OCI-LY1 (cell line): ENCODE results near the gene DDR1.
"Not testable (repeated sequence)": the region's sequence is repeated elsewhere in the genome, so short reads cannot be mapped to it uniquely, and the experiment has no call there.

Source experiments
- H2AFZ ChIP-seq: fragments of 200-600 bp; sonication (generic), shearing (Covaris generic); 2 replicates; pipeline ENCODE4 v1.6.0; 2014; ENCODE audit warnings: antibody characterized with exemption, mild to moderate bottlenecking, low read length
- H3F3A ChIP-seq: fragments of 200-600 bp; sonication (generic), shearing (Covaris generic); 2 replicates; pipeline ENCODE4 v1.6.0; 2014; ENCODE audit warnings: mild to moderate bottlenecking, antibody characterized with exemption, low read length, moderate library complexity; ENCODE audit not compliant: insufficient read depth
- H3K27ac ChIP-seq: fragments of 200-600 bp; sonication (generic); 2 replicates; pipeline ENCODE4 v1.5.1; 2014; ENCODE audit warnings: low read length, mixed run types, mild to moderate bottlenecking, low read depth; ENCODE audit not compliant: poor library complexity, severe bottlenecking
- H3K27me3 ChIP-seq: fragments of 200-600 bp; sonication (generic); 2 replicates; pipeline ENCODE4 v1.6.0; 2014; ENCODE audit warnings: antibody characterized with exemption, mild to moderate bottlenecking, low read length, moderate library complexity; ENCODE audit not compliant: insufficient read depth
- H3K36me3 ChIP-seq: fragments of 200-600 bp; sonication (generic); 2 replicates; pipeline ENCODE4 v1.6.1; 2014; ENCODE audit warnings: mild to moderate bottlenecking, antibody characterized with exemption, low read length, moderate library complexity, mixed read lengths; ENCODE audit not compliant: insufficient read depth
- H3K4me1 ChIP-seq: fragments of 200-600 bp; sonication (generic); 2 replicates; pipeline ENCODE4 v1.5.1; 2014; ENCODE audit warnings: mild to moderate bottlenecking, low read length, moderate library complexity; ENCODE audit not compliant: insufficient read depth, severe bottlenecking
- H3K4me2 ChIP-seq: fragments of 200-600 bp; sonication (generic), shearing (Covaris generic); 2 replicates; pipeline ENCODE4 v1.6.1; 2014; ENCODE audit warnings: low read length
- H3K4me3 ChIP-seq: fragments of 200-600 bp; sonication (generic); 2 replicates; pipeline ENCODE4 v1.5.1; 2014; ENCODE audit warnings: low read length, low read depth, mild to moderate bottlenecking, mixed read lengths; ENCODE audit not compliant: poor library complexity, severe bottlenecking
- H3K79me2 ChIP-seq: fragments of 200-600 bp; shearing (Covaris generic); 2 replicates; pipeline ENCODE4 v1.6.1; 2016; ENCODE audit warnings: mixed run types, low read length, mixed read lengths; ENCODE audit not compliant: insufficient read depth
- H3K9ac ChIP-seq: fragments of 200-600 bp; sonication (generic), shearing (Covaris generic); 2 replicates; pipeline ENCODE4 v1.6.1; 2014; ENCODE audit warnings: mild to moderate bottlenecking, low read length, mixed read lengths
- H3K9me2 ChIP-seq: fragments of 200-600 bp; sonication (generic), shearing (Covaris generic); 2 replicates; pipeline ENCODE4 v1.6.1; 2014; ENCODE audit warnings: low read depth, mild to moderate bottlenecking, low read length, mixed read lengths
- H3K9me3 ChIP-seq: fragments of 200-600 bp; shearing (Covaris generic); 2 replicates; pipeline ENCODE4 v1.6.1; 2014; ENCODE audit warnings: low read length, mixed read lengths
- H4K20me1 ChIP-seq: fragments of 200-600 bp; sonication (generic), shearing (Covaris generic); 2 replicates; pipeline ENCODE4 v1.6.0; 2016; ENCODE audit warnings: mild to moderate bottlenecking, low read length; ENCODE audit not compliant: insufficient read depth
- EZH2 ChIP-seq: fragments of 200-600 bp; sonication (generic), shearing (Covaris generic); IDR thresholded peaks from 2 replicates; pipeline ENCODE4 v1.8.0; 2017; ENCODE audit warnings: borderline replicate concordance, mixed run types, mild to moderate bottlenecking, antibody characterized with exemption, low read length, moderate library complexity, mixed read lengths
- TF ChIP-seq, protein P1 (sequence below): fragments of 200-600 bp; sonication (generic), shearing (Covaris generic); IDR thresholded peaks from 2 replicates; pipeline ENCODE4 v1.5.1; 2017; ENCODE audit warnings: mild to moderate bottlenecking, antibody characterized with exemption, low read length, moderate library complexity, mixed read lengths

Gene DDR1

DNA sequence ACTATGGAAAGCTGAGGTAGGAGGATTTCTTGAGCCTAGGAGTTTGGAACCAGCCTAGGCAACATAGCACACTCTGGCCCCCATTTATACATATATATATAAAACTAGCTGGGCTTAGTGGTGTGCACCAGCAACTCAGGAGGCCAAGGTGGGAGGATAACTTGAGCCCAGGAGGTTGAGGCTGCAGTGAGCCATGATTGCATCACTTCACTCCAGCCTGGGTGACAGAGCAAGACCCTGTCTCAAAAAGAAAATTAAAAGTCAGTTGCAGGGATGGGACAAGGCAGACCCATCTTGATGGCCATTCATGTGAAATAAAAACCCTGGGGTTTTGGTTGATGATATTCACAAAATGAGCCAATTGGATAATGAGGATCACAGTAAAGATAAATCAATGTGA is 17.1 kb downstream of the DDR1 start:
- H3K4me3 ChIP-seq: no peak overlapping the region
- H3F3A ChIP-seq: no peaks in the 10 kb centered on the region; the same call in 1 of the 2 replicates

DNA sequence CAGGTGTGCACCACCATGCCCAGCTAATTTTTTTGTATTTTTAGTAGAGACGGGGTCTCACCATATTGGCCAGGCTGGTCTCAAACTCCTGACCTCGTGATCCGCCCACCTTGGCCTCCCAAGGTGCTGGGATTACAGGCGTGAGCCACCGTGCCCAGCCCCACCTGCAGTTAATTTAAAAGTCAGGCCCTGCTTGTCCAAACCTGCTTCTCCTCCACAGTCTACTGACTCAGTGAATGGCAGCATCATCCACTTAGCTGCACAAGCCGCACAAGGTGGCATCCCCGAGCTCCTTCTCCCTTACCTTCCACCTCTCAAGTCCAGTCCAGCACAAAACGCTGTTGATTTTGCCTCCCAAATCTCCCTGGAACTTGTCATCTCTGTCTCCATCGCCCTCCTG is 17.9 kb downstream of the DDR1 start:
- H2AFZ ChIP-seq, H3K27ac ChIP-seq: not testable (repeated sequence)

More for the DNA sequence above, 17.1 kb downstream of the DDR1 start:
- no peak overlapping the region for H3K4me2 ChIP-seq
- H3K4me1 ChIP-seq: peaks cover 6% of the 10 kb centered on the region
- TF ChIP-seq EZH2: no peak
- TF ChIP-seq, protein P1, sequence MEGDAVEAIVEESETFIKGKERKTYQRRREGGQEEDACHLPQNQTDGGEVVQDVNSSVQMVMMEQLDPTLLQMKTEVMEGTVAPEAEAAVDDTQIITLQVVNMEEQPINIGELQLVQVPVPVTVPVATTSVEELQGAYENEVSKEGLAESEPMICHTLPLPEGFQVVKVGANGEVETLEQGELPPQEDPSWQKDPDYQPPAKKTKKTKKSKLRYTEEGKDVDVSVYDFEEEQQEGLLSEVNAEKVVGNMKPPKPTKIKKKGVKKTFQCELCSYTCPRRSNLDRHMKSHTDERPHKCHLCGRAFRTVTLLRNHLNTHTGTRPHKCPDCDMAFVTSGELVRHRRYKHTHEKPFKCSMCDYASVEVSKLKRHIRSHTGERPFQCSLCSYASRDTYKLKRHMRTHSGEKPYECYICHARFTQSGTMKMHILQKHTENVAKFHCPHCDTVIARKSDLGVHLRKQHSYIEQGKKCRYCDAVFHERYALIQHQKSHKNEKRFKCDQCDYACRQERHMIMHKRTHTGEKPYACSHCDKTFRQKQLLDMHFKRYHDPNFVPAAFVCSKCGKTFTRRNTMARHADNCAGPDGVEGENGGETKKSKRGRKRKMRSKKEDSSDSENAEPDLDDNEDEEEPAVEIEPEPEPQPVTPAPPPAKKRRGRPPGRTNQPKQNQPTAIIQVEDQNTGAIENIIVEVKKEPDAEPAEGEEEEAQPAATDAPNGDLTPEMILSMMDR: no peak
- H3K27ac ChIP-seq: no peak overlapping the region
- no peak overlapping the region for H2AFZ ChIP-seq
- H3K36me3 ChIP-seq: no peaks in the 10 kb centered on the region
- no peaks in the 10 kb centered on the region for H3K79me2 ChIP-seq
- H3K27me3 ChIP-seq: 0 out of 2 replicates have a peak, but pooled peaks cover 3% of the 10 kb centered on the region
- H4K20me1 ChIP-seq: no peaks in the 10 kb centered on the region
- no peaks in the 10 kb centered on the region for H3K9me3 ChIP-seq
- H3K9me2 ChIP-seq: no peaks in the 10 kb centered on the region
- no peak overlapping the region for H3K9ac ChIP-seq

DNA sequence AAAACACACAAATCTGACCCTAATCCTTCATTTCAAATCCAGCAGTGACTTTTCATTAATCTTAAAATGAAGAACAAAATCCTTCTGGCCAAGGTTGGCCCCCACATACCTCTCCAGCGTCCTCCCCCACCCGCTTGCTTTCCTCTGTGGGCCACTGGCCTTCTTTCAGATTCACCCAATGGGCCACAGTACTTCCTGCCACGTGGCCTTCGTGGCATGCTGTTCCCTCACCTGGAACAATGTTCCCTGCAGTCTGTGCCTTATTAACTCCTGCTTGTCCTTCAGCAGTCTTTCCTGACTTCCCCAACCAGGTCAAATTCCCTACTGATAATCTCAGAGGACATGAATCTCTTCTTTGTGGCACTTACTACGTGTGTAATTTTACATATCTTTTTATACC is 18.4 kb downstream of the DDR1 start:
- TF ChIP-seq EZH2: no peak
- TF ChIP-seq, protein P1: no peak
- H3K4me1 ChIP-seq: peaks cover 6% of the 10 kb centered on the region
- no peak overlapping the region for H3K9ac ChIP-seq
- no peak overlapping the region; the same call in 1 of the 2 replicates for H2AFZ ChIP-seq
- H3K9me3 ChIP-seq: no peaks in the 10 kb centered on the region
- H3K4me2 ChIP-seq: no peak overlapping the region
- no peaks in the 10 kb centered on the region for H3K79me2 ChIP-seq
- no peaks in the 10 kb centered on the region for H3K36me3 ChIP-seq
- H4K20me1 ChIP-seq: no peaks in the 10 kb centered on the region
- no peaks in the 10 kb centered on the region; the same call in 1 of the 2 replicates for H3F3A ChIP-seq
- H3K27me3 ChIP-seq: 0 out of 2 replicates have a peak, but pooled peaks cover 3% of the 10 kb centered on the region
- H3K9me2 ChIP-seq: no peaks in the 10 kb centered on the region
- no peak overlapping the region for H3K27ac ChIP-seq
- no peak overlapping the region for H3K4me3 ChIP-seq

More for the DNA sequence above, 17.9 kb downstream of the DDR1 start:
- H3K9ac ChIP-seq, H3K9me3 ChIP-seq, H3K4me3 ChIP-seq, H3K79me2 ChIP-seq, H3F3A ChIP-seq, H3K27me3 ChIP-seq, H4K20me1 ChIP-seq, H3K4me2 ChIP-seq, H3K36me3 ChIP-seq, H3K9me2 ChIP-seq, H3K4me1 ChIP-seq: not testable (repeated sequence)

DNA sequence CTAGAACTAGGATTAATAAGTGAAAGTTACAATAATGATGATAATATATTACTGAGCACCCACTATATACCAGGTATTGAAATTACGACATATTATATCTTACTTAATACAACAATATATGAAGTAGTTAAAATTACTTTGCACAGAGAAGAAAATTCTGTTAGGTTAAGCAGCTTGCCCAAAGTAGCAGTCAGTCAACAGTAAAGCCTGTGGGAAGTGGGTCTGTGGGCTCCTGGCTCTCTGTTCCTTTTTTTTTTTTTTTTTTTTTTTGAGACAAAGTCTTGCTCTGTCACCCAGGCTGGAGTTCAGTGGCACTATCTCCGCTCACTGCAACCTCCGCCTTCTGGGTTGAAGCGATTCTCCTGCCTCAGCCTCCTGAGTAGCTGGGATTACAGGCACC is 18.9 kb downstream of the DDR1 start:
- no peak for TF ChIP-seq EZH2
- TF ChIP-seq, protein P1: no peak
- Histone ChIP-seq H3K4me2 (no peak overlapping the region), H3F3A (no peaks in the 10 kb centered on the region; the same call in 1 of the 2 replicates)

DNA sequence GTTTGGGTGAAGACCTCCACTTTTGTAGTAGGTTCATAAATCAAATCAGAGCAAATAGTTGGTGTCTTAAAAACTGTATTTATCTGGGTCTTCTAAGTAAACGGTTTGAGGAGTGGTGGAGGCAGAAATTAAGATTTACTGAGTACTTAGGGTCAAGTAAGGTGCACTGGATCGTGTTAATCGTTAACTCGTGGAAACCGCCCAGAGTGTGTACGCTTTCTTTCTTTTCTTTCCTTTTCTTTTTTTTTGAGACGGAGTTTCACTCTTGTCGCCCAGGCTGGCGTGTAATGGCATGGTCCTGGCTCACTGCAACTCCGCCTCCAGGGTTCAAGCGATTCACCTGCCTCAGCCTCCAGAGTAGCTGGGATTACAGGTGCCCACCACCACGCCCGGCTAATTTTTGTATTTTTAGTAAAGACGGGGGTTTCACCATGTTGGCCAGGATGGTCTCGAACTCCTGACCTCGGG is 23.0 kb downstream of the DDR1 start:
- peaks cover 16% of the 10 kb centered on the region for H3K4me1 ChIP-seq
- not testable (repeated sequence) for H3K79me2 ChIP-seq, H4K20me1 ChIP-seq, H3F3A ChIP-seq, H3K27ac ChIP-seq, H3K36me3 ChIP-seq, H2AFZ ChIP-seq, H3K9me2 ChIP-seq, H3K9me3 ChIP-seq, H3K27me3 ChIP-seq
- H3K4me3 ChIP-seq: peak overlapping the region; percentile 73
- peak overlapping the region; percentile 78 for H3K4me2 ChIP-seq
- peak overlapping the region; percentile 23; the same call in 1 of the 2 replicates for H3K9ac ChIP-seq

More for the DNA sequence above, 18.9 kb downstream of the DDR1 start:
- Histone ChIP-seq H3K4me1 (peaks cover 6% of the 10 kb centered on the region), H3K9ac (no peak overlapping the region), H3K9me2 (no peaks in the 10 kb centered on the region), H3K9me3 (no peaks in the 10 kb centered on the region), H3K27me3 (0 out of 2 replicates have a peak, but pooled peaks cover 3% of the 10 kb centered on the region), H4K20me1 (no peaks in the 10 kb centered on the region), H3K36me3 (no peaks in the 10 kb centered on the region), H3K4me3 (no peak overlapping the region), H3K27ac (no peak overlapping the region), H3K79me2 (no peaks in the 10 kb centered on the region), H2AFZ (no peak overlapping the region)
